Choroid plexus epithelial cell (primary cell): ENCODE data around the gene ERLEC1.
"Not testable (repeated sequence)": the region's sequence is repeated elsewhere in the genome, so short reads cannot be mapped to it uniquely, and the experiment has no call there.

Source experiments
- DNase-seq: peaks from one replicate; pipeline ENCODE4 v3.0.0-alpha.2; 2010; ENCODE audit warnings: low read depth
- H3K4me3 ChIP-seq: 2 replicates; pipeline ENCODE4 v1.5.1; 2011; ENCODE audit warnings: low read depth, mild to moderate bottlenecking, control low read depth, low read length, moderate library complexity
- CTCF ChIP-seq: conservative IDR thresholded peaks from 2 replicates; pipeline ENCODE4 v1.5.1; 2011; ENCODE audit warnings: low read depth, mild to moderate bottlenecking, control low read depth, inconsistent platforms, low read length, moderate library complexity

The ERLEC1 gene

GRCh38 chr2:53751728-53752127 is 35.1 kb upstream of the ERLEC1 start:
- TF ChIP-seq CTCF: no peak
- no peak overlapping the region for H3K4me3 ChIP-seq
- peak; percentile 14 for DNase-seq

GRCh38 chr2:53752385-53752784 is 34.5 kb upstream of the ERLEC1 start:
- H3K4me3 ChIP-seq: no peak overlapping the region
- no peak for DNase-seq
- TF ChIP-seq CTCF: no peak

GRCh38 chr2:53753041-53753440 is 33.8 kb upstream of the ERLEC1 start:
- no peak for TF ChIP-seq CTCF
- H3K4me3 ChIP-seq: no peak overlapping the region
- DNase-seq: no peak

- DNase-seq: no peak
- TF ChIP-seq CTCF: no peak
- H3K4me3 ChIP-seq: no peak overlapping the region
Measured at GRCh38 chr2:53755121-53755520, 31.7 kb upstream of the ERLEC1 start.

GRCh38 chr2:53756644-53757043 is 30.2 kb upstream of the ERLEC1 start:
- DNase-seq: no peak
- no peak for TF ChIP-seq CTCF

GRCh38 chr2:53757206-53757605 is 29.6 kb upstream of the ERLEC1 start:
- H3K4me3 ChIP-seq, DNase-seq: not testable (repeated sequence)

More at GRCh38 chr2:53756644-53757043, 30.2 kb upstream of the ERLEC1 start:
- H3K4me3 ChIP-seq: no peak overlapping the region

GRCh38 chr2:53765767-53766166 is 21.1 kb upstream of the ERLEC1 start:
- TF ChIP-seq CTCF: no peak
- H3K4me3 ChIP-seq: no peak overlapping the region
- no peak for DNase-seq
